GOT3 (cell line): ENCODE results near the gene SDR42E1.
"Not testable (repeated sequence)": the region's sequence is repeated elsewhere in the genome, so short reads cannot be mapped to it uniquely, and the experiment has no call there.

Source experiments
- DNase-seq: peaks from one replicate; lab custom pipeline; 2025; ENCODE audit warnings: mixed read lengths; lab: John Stamatoyannopoulos, UW

Gene SDR42E1

GRCh38 chr16:82037666-82038065 is 26.4 kb upstream of the SDR42E1 start:
- no peak for DNase-seq

- DNase-seq = no peak
These were observed 26.0 kb upstream of the SDR42E1 start for GRCh38 chr16:82037251-82037650.

- DNase-seq = no peak
These were observed 23.8 kb upstream of the SDR42E1 start, which contains the start of gene HSD17B2 for GRCh38 chr16:82034981-82035612. Gene HSD17B2, plus strand, starts transcription at chr16:82035253. Its CDS starts 172 bp downstream, at chr16:82035425.

GRCh38 chr16:82033683-82034300 is 22.5 kb upstream of the SDR42E1 start:
- no peak for DNase-seq

- no peak for DNase-seq
These were observed 21.7 kb upstream of the SDR42E1 start for GRCh38 chr16:82033006-82033405.

GRCh38 chr16:82031116-82032084 is 20.1 kb upstream of the SDR42E1 start:
- no peak for DNase-seq

GRCh38 chr16:82027629-82028064 is 16.4 kb upstream of the SDR42E1 start:
- no peak for DNase-seq

GRCh38 chr16:82024883-82025282 is 13.6 kb upstream of the SDR42E1 start:
- DNase-seq = no peak

GRCh38 chr16:82024316-82024715 is 13.0 kb upstream of the SDR42E1 start:
- DNase-seq = no peak

- no peak for DNase-seq
These were observed 11.9 kb upstream of the SDR42E1 start for GRCh38 chr16:82023206-82023605.

GRCh38 chr16:82020051-82020450 is 8.8 kb upstream of the SDR42E1 start:
- DNase-seq = no peak

- DNase-seq = no peak
These were observed 8.3 kb upstream of the SDR42E1 start for GRCh38 chr16:82019535-82019934.

- DNase-seq = no peak
These were observed 6.8 kb upstream of the SDR42E1 start for GRCh38 chr16:82017911-82018568.

GRCh38 chr16:82016964-82017363 is 5.7 kb upstream of the SDR42E1 start:
- DNase-seq = no peak

- DNase-seq = no peak
These were observed 5.0 kb upstream of the SDR42E1 start for GRCh38 chr16:82016263-82016662.

GRCh38 chr16:82013139-82013538 is 1.9 kb upstream of the SDR42E1 start:
- no peak for DNase-seq

- DNase-seq = no peak
These were observed 621 bp downstream of the SDR42E1 start for GRCh38 chr16:82010649-82011048.

- not testable (repeated sequence) for DNase-seq
These were observed 1.5 kb downstream of the SDR42E1 start for GRCh38 chr16:82009789-82010188.

GRCh38 chr16:82008957-82009592 is 2.2 kb downstream of the SDR42E1 start:
- DNase-seq = no peak

- DNase-seq = no peak
These were observed 4.1 kb downstream of the SDR42E1 start for GRCh38 chr16:82007189-82007588.

- DNase-seq = no peak
These were observed 5.2 kb downstream of the SDR42E1 start for GRCh38 chr16:82006036-82006435.
